Neuronal stem cell (in vitro differentiated cells): ENCODE data around the gene ENTHD1.
A peak's percentile ranks its signal among the peaks of the same experiment; 100 is the strongest.

Source experiments
- DNase-seq: peaks from one replicate; pipeline ENCODE4 v3.0.0-alpha.2; 2013; ENCODE audit warnings: low spot score
- H2AFZ ChIP-seq: one replicate; pipeline ENCODE4 v1.6.1; 2013; ENCODE audit warnings: mild to moderate bottlenecking, low read length, inconsistent platforms
- H2AK5ac ChIP-seq: 2 replicates; pipeline ENCODE4 v1.6.1; 2013; ENCODE audit warnings: low read depth, mild to moderate bottlenecking, inconsistent platforms, low read length, moderate library complexity, mixed read lengths
- H2BK120ac ChIP-seq: 2 replicates; pipeline ENCODE4 v1.6.1; 2013; ENCODE audit warnings: low read depth, mild to moderate bottlenecking, inconsistent platforms, low read length, moderate library complexity, mixed read lengths
- H2BK12ac ChIP-seq: one replicate; pipeline ENCODE4 v1.6.1; 2013; ENCODE audit warnings: low read length, inconsistent platforms
- H2BK15ac ChIP-seq: 2 replicates; pipeline ENCODE4 v1.6.1; 2013; ENCODE audit warnings: mild to moderate bottlenecking, low read length, inconsistent platforms, mixed read lengths
- H2BK5ac ChIP-seq: one replicate; pipeline ENCODE4 v1.6.1; 2013; ENCODE audit warnings: inconsistent platforms, mild to moderate bottlenecking, low read length, moderate library complexity
- H3K14ac ChIP-seq: one replicate; pipeline ENCODE4 v1.6.1; 2013; ENCODE audit warnings: low read length, inconsistent platforms
- H3K18ac ChIP-seq: 2 replicates; pipeline ENCODE4 v1.6.1; 2013; ENCODE audit warnings: low read length, inconsistent platforms
- H3K23ac ChIP-seq: 2 replicates; pipeline ENCODE4 v1.6.1; 2013; ENCODE audit warnings: low read depth, mild to moderate bottlenecking, mixed read lengths, low read length, inconsistent platforms; ENCODE audit not compliant: poor library complexity
- H3K27ac ChIP-seq: replicated peaks from 3 replicates; pipeline ENCODE4 v1.5.1; 2013; ENCODE audit warnings: low read length, inconsistent platforms
- H3K27me3 ChIP-seq, 3 experiments: 2 replicates each; pipeline ENCODE4 v1.6.1; 2013; ENCODE audit warnings: low read length in 3 of 3, mild to moderate bottlenecking in 2 of 3, inconsistent platforms in 1 of 3, low read depth in 1 of 3, mixed read lengths in 1 of 3, moderate library complexity in 1 of 3; ENCODE audit not compliant: control insufficient read depth in 3 of 3, insufficient read depth in 3 of 3
- H3K36me3 ChIP-seq, 2 donors: replicated peaks in 1 of 2; 2 replicates each; pipeline ENCODE4 v1.6.1; 2013; ENCODE audit warnings: low read length in 2 of 2; ENCODE audit not compliant: control insufficient read depth in 2 of 2, insufficient read depth in 2 of 2
- H3K4ac ChIP-seq: 2 replicates; pipeline ENCODE4 v1.6.1; 2013; ENCODE audit warnings: inconsistent platforms, mild to moderate bottlenecking, low read length, moderate library complexity
- H3K4me1 ChIP-seq, 2 donors: 1 replicate in 1 of 2; 2 replicates in 1 of 2; pipeline ENCODE4 v1.6.1; 2013; ENCODE audit warnings: low read length in 2 of 2, low read depth in 1 of 2; ENCODE audit not compliant: control insufficient read depth in 2 of 2, insufficient read depth in 1 of 2
- H3K4me2 ChIP-seq: one replicate; pipeline ENCODE4 v1.6.1; 2013; ENCODE audit warnings: mild to moderate bottlenecking, low read length, inconsistent platforms; ENCODE audit not compliant: insufficient read depth, poor library complexity, severe bottlenecking
- H3K4me3 ChIP-seq, 2 donors: 2 replicates each; pipeline ENCODE4 v1.5.1; 2013; ENCODE audit warnings: low read length in 2 of 2, mild to moderate bottlenecking in 2 of 2, inconsistent platforms in 1 of 2, moderate library complexity in 1 of 2
- H3K79me1 ChIP-seq: one replicate; pipeline ENCODE4 v1.6.1; 2013; ENCODE audit warnings: low read depth, mild to moderate bottlenecking, inconsistent platforms, low read length, moderate library complexity
- H3K9ac ChIP-seq: one replicate; pipeline ENCODE4 v1.6.1; 2013; ENCODE audit warnings: mild to moderate bottlenecking, low read depth, low read length, inconsistent platforms; ENCODE audit not compliant: poor library complexity
- H3K9me3 ChIP-seq, 2 donors: replicated peaks in 1 of 2; 2 replicates each; pipeline versions ENCODE3 to v1.6.1; 2013; ENCODE audit warnings: low read length in 2 of 2, mild to moderate bottlenecking in 2 of 2, inconsistent platforms in 1 of 2, low read depth in 1 of 2, mixed read lengths in 1 of 2, moderate library complexity in 1 of 2; ENCODE audit not compliant: control insufficient read depth in 2 of 2, insufficient read depth in 1 of 2
- H4K8ac ChIP-seq: one replicate; pipeline ENCODE4 v1.6.1; 2013; ENCODE audit warnings: low read depth, mild to moderate bottlenecking, inconsistent platforms, low read length, moderate library complexity
- H4K91ac ChIP-seq: one replicate; pipeline ENCODE4 v1.6.1; 2013; ENCODE audit warnings: low read length, low read depth, mild to moderate bottlenecking, inconsistent platforms; ENCODE audit not compliant: poor library complexity
- WGBS, 2 donors: extraction: QIAGEN DNeasy Blood & Tissue Kit; methylation state at CpG; one replicate each; pipeline ENCODE4 v1.1.7; 2013; ENCODE audit warnings: missing lambda C conversion rate in 2 of 2, mixed read lengths in 1 of 2; ENCODE audit not compliant: insufficient read length in 2 of 2, insufficient replicate concordance in 1 of 2; ENCODE audit errors: extremely low coverage in 2 of 2; 5-methylcytosine and 5-hydroxymethylcytosine counted together

ENTHD1 gene

DNA sequence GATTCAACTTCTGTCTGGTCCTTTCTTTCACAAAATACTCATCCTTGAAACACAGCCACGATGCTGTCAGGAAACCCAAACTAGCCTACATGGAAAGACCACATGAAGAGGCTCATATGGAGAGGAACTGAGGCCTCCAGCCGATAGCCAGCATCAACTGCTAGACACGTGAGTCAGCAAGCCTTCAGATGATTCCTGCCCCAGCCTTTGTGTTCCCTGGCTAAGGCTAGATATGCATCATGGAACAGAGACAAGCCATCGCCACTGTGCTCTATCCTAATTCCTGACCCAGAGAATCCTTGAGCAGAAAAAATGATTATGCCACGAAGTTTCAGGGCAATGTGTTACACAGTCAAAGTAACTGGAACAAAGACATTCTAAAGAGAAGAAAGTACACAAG is 75.5 kb downstream of the ENTHD1 start:
- Histone ChIP-seq H2BK120ac (no peak overlapping the region), H3K4ac (no peak overlapping the region), H3K27me3 (no peaks in the 10 kb centered on the region), H3K4me3 (no peak overlapping the region), H3K27ac (no peak overlapping the region), H3K14ac (no peak overlapping the region), H2BK5ac (no peak overlapping the region), H2AFZ (peak overlapping the region; percentile 49), H3K79me1 (no peaks in the 10 kb centered on the region), H3K4me1 (peaks cover 0 to 2% of the 10 kb centered on the region in 2 donors), H4K91ac (peak overlapping the region; percentile 38), H4K8ac (no peak overlapping the region), H3K23ac (no peak overlapping the region), H2AK5ac (no peak overlapping the region), H3K9me3 (no peaks in the 10 kb centered on the region), H3K36me3 (no peaks in the 10 kb centered on the region), H2BK12ac (no peak overlapping the region), H2BK15ac (no peak overlapping the region), H3K4me2 (no peak overlapping the region), H3K9ac (no peak overlapping the region), H3K18ac (no peak overlapping the region)
- whole genome bisulfite sequencing, 2 donors, result no CpG with 5 or more reads among the region's 5 CpGs
- DNase-seq, result no peak

DNA sequence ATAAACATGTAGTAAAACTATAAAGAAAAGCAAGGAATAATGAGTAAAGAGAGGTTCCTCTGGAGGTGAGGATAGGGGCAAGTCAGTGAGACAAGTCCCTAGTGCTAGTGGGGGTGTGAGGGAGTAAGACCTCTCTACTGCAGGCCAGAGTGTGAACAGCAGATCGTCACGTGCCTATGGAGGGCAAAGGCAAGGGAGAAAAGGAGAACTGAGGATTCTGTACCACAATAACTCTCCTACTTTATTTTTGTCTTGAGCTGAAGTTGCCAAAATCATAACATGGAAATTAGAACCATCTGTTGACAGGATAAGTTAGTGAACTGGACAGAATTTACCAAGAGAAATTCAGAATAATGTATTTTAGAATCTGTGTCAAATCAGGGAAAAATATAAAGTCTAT is 77.6 kb downstream of the ENTHD1 start:
- H4K91ac ChIP-seq, result no peak overlapping the region
- H4K8ac ChIP-seq, result no peak overlapping the region
- H3K4me1 ChIP-seq, result peaks cover 0 to 2% of the 10 kb centered on the region in 2 donors
- no peak overlapping the region for H2BK12ac ChIP-seq
- H3K18ac ChIP-seq, result no peak overlapping the region
- no peak overlapping the region for H3K27ac ChIP-seq
- H2BK5ac ChIP-seq, result no peak overlapping the region
- H3K23ac ChIP-seq, result no peak overlapping the region
- H3K27me3 ChIP-seq, result no peaks in the 10 kb centered on the region
- WGBS, 2 donors, result no CpG with 5 or more reads among the region's 2 CpGs
- H3K9me3 ChIP-seq, result no peaks in the 10 kb centered on the region
- H3K9ac ChIP-seq, result no peak overlapping the region
- H3K4me2 ChIP-seq, result no peak overlapping the region
- H2AFZ ChIP-seq, result no peak overlapping the region
- DNase-seq, result no peak
- H2AK5ac ChIP-seq, result no peak overlapping the region
- H2BK15ac ChIP-seq, result no peak overlapping the region
- no peaks in the 10 kb centered on the region for H3K79me1 ChIP-seq
- no peak overlapping the region for H3K4me3 ChIP-seq
- no peak overlapping the region for H3K14ac ChIP-seq
- no peak overlapping the region for H3K4ac ChIP-seq
- H3K36me3 ChIP-seq, result no peaks in the 10 kb centered on the region
- no peak overlapping the region for H2BK120ac ChIP-seq

DNA sequence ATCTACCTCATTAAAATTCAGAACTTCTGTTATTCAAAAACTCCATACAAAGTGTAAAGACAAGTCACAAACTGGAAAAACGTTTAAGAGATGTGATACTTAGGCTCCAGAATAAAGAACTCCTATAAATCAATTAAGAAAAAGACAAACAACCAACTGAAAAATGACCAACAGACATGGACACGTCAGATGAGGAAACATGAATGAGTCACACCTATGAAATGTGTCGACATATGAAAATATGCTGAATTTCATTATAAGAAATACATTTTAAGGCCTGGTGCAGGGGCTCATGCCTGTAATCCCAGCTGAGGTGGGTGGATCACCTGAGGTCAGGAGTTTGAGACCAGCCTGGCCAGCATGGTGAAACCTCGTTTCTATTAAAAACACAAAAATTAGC is 78.7 kb downstream of the ENTHD1 start:
- no peaks in the 10 kb centered on the region for H3K79me1 ChIP-seq
- no peak overlapping the region for H2AK5ac ChIP-seq
- peaks cover 0 to 2% of the 10 kb centered on the region in 2 donors for H3K4me1 ChIP-seq
- H3K36me3 ChIP-seq, result no peaks in the 10 kb centered on the region
- H4K91ac ChIP-seq, result no peak overlapping the region
- no peak overlapping the region for H3K14ac ChIP-seq
- no peak overlapping the region for H2BK120ac ChIP-seq
- no peak overlapping the region for H3K27ac ChIP-seq
- no peaks in the 10 kb centered on the region for H3K9me3 ChIP-seq
- no peak overlapping the region for H3K9ac ChIP-seq
- H2BK15ac ChIP-seq, result no peak overlapping the region
- no peak overlapping the region for H2BK5ac ChIP-seq
- H3K4me3 ChIP-seq, result no peak overlapping the region
- no peak overlapping the region for H3K4ac ChIP-seq
- no peak overlapping the region for H2BK12ac ChIP-seq
- no peak overlapping the region for H3K18ac ChIP-seq
- WGBS, 2 donors, result no CpG with 5 or more reads among the region's 4 CpGs
- H3K4me2 ChIP-seq, result no peak overlapping the region
- no peak overlapping the region for H3K23ac ChIP-seq
- H4K8ac ChIP-seq, result no peak overlapping the region
- no peak overlapping the region for H2AFZ ChIP-seq
- H3K27me3 ChIP-seq, result no peaks in the 10 kb centered on the region
- no peak for DNase-seq

DNA sequence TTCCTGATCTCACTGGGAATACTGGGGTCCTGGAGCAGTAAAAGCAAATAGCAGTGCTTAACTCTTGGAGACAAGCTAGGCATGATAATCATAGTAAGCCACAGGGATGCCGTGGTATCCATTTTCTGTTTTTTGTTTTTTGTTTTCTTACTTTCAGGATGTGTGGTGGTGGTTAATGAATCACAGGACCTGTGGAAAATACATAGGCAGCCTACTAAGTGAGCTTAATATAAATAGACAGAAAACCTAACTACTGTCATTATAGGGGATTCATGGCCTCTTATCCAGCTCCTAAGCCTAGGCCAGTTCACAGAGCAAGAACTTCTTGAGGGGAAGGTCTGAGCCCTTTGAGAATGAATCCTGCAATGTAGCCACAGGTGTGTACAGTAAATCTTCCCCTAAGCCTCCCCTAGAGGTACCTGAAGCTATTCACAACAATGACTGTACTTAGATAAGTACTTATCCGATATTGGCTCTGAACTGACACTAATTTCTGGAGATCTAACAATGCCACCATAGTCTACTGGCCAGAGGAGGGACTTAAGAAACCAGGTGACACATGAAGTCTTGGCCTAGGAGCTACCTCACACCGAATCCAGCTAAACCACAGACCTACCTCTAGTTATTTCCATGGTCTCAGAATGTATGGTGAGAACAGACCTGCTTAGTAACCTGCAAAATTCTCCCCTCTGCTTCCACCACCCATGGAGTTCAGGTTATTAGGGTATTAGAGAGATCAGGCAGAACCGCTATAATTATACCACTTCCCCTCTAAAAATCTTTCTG is 83.6 kb downstream of the ENTHD1 start:
- no peak overlapping the region for H2BK120ac ChIP-seq
- H4K91ac ChIP-seq, result no peak overlapping the region
- H3K4ac ChIP-seq, result no peak overlapping the region
- no peak overlapping the region for H2AFZ ChIP-seq
- DNase-seq, result no peak
- no peaks in the 10 kb centered on the region for H3K9me3 ChIP-seq
- H3K18ac ChIP-seq, result no peak overlapping the region
- H3K27me3 ChIP-seq, result no peaks in the 10 kb centered on the region
- no peak overlapping the region for H2BK5ac ChIP-seq
- no peak overlapping the region for H3K14ac ChIP-seq
- H3K4me3 ChIP-seq, result no peak overlapping the region
- H3K23ac ChIP-seq, result no peak overlapping the region
- H3K4me2 ChIP-seq, result no peak overlapping the region
- no peaks in the 10 kb centered on the region for H3K79me1 ChIP-seq
- no peak overlapping the region for H2BK12ac ChIP-seq
- peaks cover 0 to 11% of the 10 kb centered on the region in 2 donors for H3K4me1 ChIP-seq
- no peak overlapping the region for H3K9ac ChIP-seq
- no peak overlapping the region for H2AK5ac ChIP-seq
- WGBS, 2 donors, result no CpG with 5 or more reads among the region's 4 CpGs
- H2BK15ac ChIP-seq, result no peak overlapping the region
- H3K27ac ChIP-seq, result no peak overlapping the region
- no peaks in the 10 kb centered on the region for H3K36me3 ChIP-seq
- H4K8ac ChIP-seq, result no peak overlapping the region
